Spleen (tissue), 7 donors: ENCODE results near the gene ERCC6.

Experiments used
- POLR2AphosphoS5 ChIP-seq, 3 donors: sonication (generic); formaldehyde crosslinking; IDR thresholded peaks; one replicate each; pipeline ENCODE4 v1.5.1; 2017; ENCODE audit warnings: antibody characterized with exemption in 3 of 3
- TF ChIP-seq, protein P1 (sequence below), 11 experiments: fragments of 200-600 bp in 7 of 11; fragments of 450-650 bp in 4 of 11; sonication (generic) in 4 of 11; IDR thresholded peaks in 8 of 11; conservative IDR thresholded peaks in 3 of 11; 1 replicate in 7 of 11; 2 replicates in 4 of 11; pipeline versions ENCODE4 v1.4.0 to v1.8.0; 2016 to 2021; ENCODE audit warnings: antibody characterized with exemption in 11 of 11, inconsistent platforms in 4 of 11, mild to moderate bottlenecking in 1 of 11
- donor health status: DM: no; HTN: no; CAD: no; lungs with moderate emphysema.
- donor health status: DM: no; HTN: no; CAD: no.
- donor health status: DM: no; HTN: no; CAD: no.

DNA sequence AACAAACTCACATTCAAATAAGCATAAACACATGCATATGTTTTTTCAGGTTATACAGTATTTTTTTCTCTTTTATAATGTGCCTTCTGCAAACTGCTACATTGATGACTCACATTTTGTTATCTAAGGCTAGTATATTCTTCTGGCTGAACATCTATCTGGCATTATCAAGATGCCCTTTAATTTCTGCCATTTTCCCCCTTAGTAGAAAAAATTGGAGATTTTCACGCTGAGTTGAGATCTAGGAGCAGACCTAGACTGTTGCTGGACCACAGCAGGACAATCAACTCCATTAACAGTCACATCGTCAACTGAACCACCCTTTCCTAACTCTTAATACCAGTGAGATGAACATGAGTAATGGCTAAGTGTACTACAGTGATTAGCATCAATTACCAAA is 41.6 kb downstream of the ERCC6 start:
- TF ChIP-seq, protein P1, sequence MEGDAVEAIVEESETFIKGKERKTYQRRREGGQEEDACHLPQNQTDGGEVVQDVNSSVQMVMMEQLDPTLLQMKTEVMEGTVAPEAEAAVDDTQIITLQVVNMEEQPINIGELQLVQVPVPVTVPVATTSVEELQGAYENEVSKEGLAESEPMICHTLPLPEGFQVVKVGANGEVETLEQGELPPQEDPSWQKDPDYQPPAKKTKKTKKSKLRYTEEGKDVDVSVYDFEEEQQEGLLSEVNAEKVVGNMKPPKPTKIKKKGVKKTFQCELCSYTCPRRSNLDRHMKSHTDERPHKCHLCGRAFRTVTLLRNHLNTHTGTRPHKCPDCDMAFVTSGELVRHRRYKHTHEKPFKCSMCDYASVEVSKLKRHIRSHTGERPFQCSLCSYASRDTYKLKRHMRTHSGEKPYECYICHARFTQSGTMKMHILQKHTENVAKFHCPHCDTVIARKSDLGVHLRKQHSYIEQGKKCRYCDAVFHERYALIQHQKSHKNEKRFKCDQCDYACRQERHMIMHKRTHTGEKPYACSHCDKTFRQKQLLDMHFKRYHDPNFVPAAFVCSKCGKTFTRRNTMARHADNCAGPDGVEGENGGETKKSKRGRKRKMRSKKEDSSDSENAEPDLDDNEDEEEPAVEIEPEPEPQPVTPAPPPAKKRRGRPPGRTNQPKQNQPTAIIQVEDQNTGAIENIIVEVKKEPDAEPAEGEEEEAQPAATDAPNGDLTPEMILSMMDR (IDR thresholded peaks at IDR 0.05 in 8 of 11, conservative IDR thresholded peaks at IDR 0.05 in 3 of 11), result no peak
- no peak for TF ChIP-seq POLR2AphosphoS5 (IDR thresholded peaks at IDR 0.05)
